GM12891 (cell line): ENCODE data around the gene TBC1D2B.
"Not testable (repeated sequence)": the region's sequence is repeated elsewhere in the genome, so short reads cannot be mapped to it uniquely, and the experiment has no call there.

Experiments used
- POLR2A ChIP-seq: IDR thresholded peaks from 2 replicates; pipeline ENCODE4 v1.6.1; 2011; ENCODE audit warnings: low read depth, low read length, control low read depth
- POLR2AphosphoS5 ChIP-seq: IDR thresholded peaks from 2 replicates; pipeline ENCODE4 v1.6.1; 2011; ENCODE audit warnings: low read depth, low read length, control low read depth
- POU2F2 ChIP-seq: IDR thresholded peaks from 2 replicates; pipeline ENCODE4 v1.6.1; 2011; ENCODE audit warnings: low read depth, mild to moderate bottlenecking, control low read depth, low read length, moderate library complexity
- SPI1 ChIP-seq: IDR thresholded peaks from 2 replicates; pipeline ENCODE4 v1.6.1; 2011; ENCODE audit warnings: low read depth, low read length, control low read depth
- TAF1 ChIP-seq: IDR thresholded peaks from 2 replicates; pipeline ENCODE4 v1.6.1; 2011; ENCODE audit warnings: low read depth, low read length, control low read depth

- not testable (repeated sequence) for TF ChIP-seq POLR2A, TAF1, POLR2AphosphoS5, SPI1, POU2F2
Measured at GRCh38 chr15:77977903-77978758, 99.4 kb downstream of the TBC1D2B start.
